ENCODE results near the gene PATJ. TPM values are rescaled to one million over a fixed set of nuclear protein-coding genes. Genes with fewer than 3 reads are reported as not detected.
"Not testable (repeated sequence)": the region's sequence is repeated elsewhere in the genome, so short reads cannot be mapped to it uniquely, and the experiment has no call there.

The PATJ gene
- total RNA-seq, 1 experiment from 2014 or later = 47.3 TPM

- H4K5ac ChIP-seq (ENCODE audit: insufficient read length, low read depth, low read length) = no peak overlapping the region
- no peaks in the 10 kb centered on the region for H3K23me2 ChIP-seq (ENCODE audit: insufficient read length, low read depth, low read length, poor library complexity, severe bottlenecking)
- no peak overlapping the region for H4K8ac ChIP-seq (replicated peaks; ENCODE audit: insufficient read length, low read depth, low read length)
- TF ChIP-seq CTCF (conservative IDR thresholded peaks at IDR 0.05) = no peak
- WGBS (ENCODE audit: extremely low coverage, insufficient read length, low lambda C conversion rate) = no CpG with 5 or more reads among the region's 2 CpGs
- no peaks in the 10 kb centered on the region; a peak in 1 of 4 replicates for H3K4me1 Mint-ChIP-seq
- no peak overlapping the region for H3K27ac ChIP-seq (ENCODE audit: insufficient read length, low read depth, low read length)
- no peak overlapping the region for H2BK12ac ChIP-seq (ENCODE audit: insufficient read length, low read depth, low read length)
- no peaks in the 10 kb centered on the region for H3K27me3 ChIP-seq (ENCODE audit: insufficient read depth, low read length)
- no peak overlapping the region for H3K14ac ChIP-seq (ENCODE audit: insufficient read depth, low read length)
- H3K79me2 ChIP-seq (ENCODE audit: insufficient read depth, low read length) = no peaks in the 10 kb centered on the region
- H2BK5ac ChIP-seq (ENCODE audit: insufficient read length, low read length) = no peak overlapping the region
- no peak overlapping the region for H2AK5ac ChIP-seq (ENCODE audit: insufficient read length, low read length)
- H3K56ac ChIP-seq (ENCODE audit: insufficient read length, low read depth, low read length) = no peak overlapping the region
- H2BK120ac ChIP-seq (ENCODE audit: low read depth, low read length, poor library complexity, severe bottlenecking) = no peak overlapping the region
- no peak for DNase-seq
- H3K27me3 Mint-ChIP-seq (ENCODE audit: low read depth) = no peaks in the 10 kb centered on the region
- no peak overlapping the region for H3K4ac ChIP-seq (ENCODE audit: low read depth, low read length)
- H2AFZ ChIP-seq (ENCODE audit: low read length) = no peak overlapping the region
- no peak overlapping the region for H3K4me3 Mint-ChIP-seq
- H3T11ph ChIP-seq (ENCODE audit: low read length) = no peak overlapping the region
- no peaks in the 10 kb centered on the region for H3K9me3 ChIP-seq (ENCODE audit: control insufficient read depth, low read depth, low read length)
- peaks cover 3 to 6% of the 10 kb centered on the region in 2 experiments; a peak in 4 of 5 replicates for H3K9me3 Mint-ChIP-seq
- H3K9ac ChIP-seq (ENCODE audit: extremely low read depth, insufficient read length, low read length) = no peak overlapping the region
- no peaks in the 10 kb centered on the region for H3K79me1 ChIP-seq (ENCODE audit: insufficient read depth, low read depth, low read length, poor library complexity, severe bottlenecking)
- H3K18ac ChIP-seq (ENCODE audit: insufficient read length, low read depth, low read length) = no peak overlapping the region
- H3K4me2 ChIP-seq (ENCODE audit: insufficient read depth, insufficient read length, low read length) = no peak overlapping the region
- no peak overlapping the region for H4K91ac ChIP-seq (ENCODE audit: insufficient read length, low read depth, low read length)
- H3K27ac Mint-ChIP-seq = no peak overlapping the region
- no peaks in the 10 kb centered on the region for H3K4me1 ChIP-seq (ENCODE audit: insufficient read depth, low read length)
- peaks cover 12 to 57% (median 40%) of the 10 kb centered on the region in 3 experiments; a peak in 6 of 7 replicates for H3K36me3 Mint-ChIP-seq (ENCODE audit: insufficient read depth in 1 of 3, low read depth in 3 of 3)
- H2BK15ac ChIP-seq (ENCODE audit: low read depth, low read length) = no peak overlapping the region
- H4K20me1 ChIP-seq (ENCODE audit: control insufficient read depth, insufficient read depth, insufficient read length) = no peaks in the 10 kb centered on the region
- H2BK20ac ChIP-seq (ENCODE audit: low read depth, low read length, poor library complexity, severe bottlenecking) = no peak overlapping the region
- no peak overlapping the region for H3K23ac ChIP-seq (ENCODE audit: insufficient read length, low read depth, low read length)
Measured at GRCh38 chr1:61875198-61875597, 132.9 kb downstream of the PATJ start.

GRCh38 chr1:61879887-61880474, 137.7 kb downstream of the PATJ start:
- H2BK15ac ChIP-seq (ENCODE audit: low read depth, low read length); H2BK5ac ChIP-seq (ENCODE audit: insufficient read length, low read length); DNase-seq; H4K8ac ChIP-seq (replicated peaks; ENCODE audit: insufficient read length, low read depth, low read length); H3K9ac ChIP-seq (ENCODE audit: extremely low read depth, insufficient read length, low read length); H3K79me1 ChIP-seq (ENCODE audit: insufficient read depth, low read depth, low read length, poor library complexity, severe bottlenecking); H3K4me1 Mint-ChIP-seq; H3K27me3 Mint-ChIP-seq (ENCODE audit: low read depth); H3T11ph ChIP-seq (ENCODE audit: low read length); H3K4me2 ChIP-seq (ENCODE audit: insufficient read depth, insufficient read length, low read length); H3K4me1 ChIP-seq (ENCODE audit: insufficient read depth, low read length); H3K4ac ChIP-seq (ENCODE audit: low read depth, low read length); H2AFZ ChIP-seq (ENCODE audit: low read length); H3K14ac ChIP-seq (ENCODE audit: insufficient read depth, low read length); H3K23me2 ChIP-seq (ENCODE audit: insufficient read length, low read depth, low read length, poor library complexity, severe bottlenecking); H2BK12ac ChIP-seq (ENCODE audit: insufficient read length, low read depth, low read length); H3K18ac ChIP-seq (ENCODE audit: insufficient read length, low read depth, low read length); H4K20me1 ChIP-seq (ENCODE audit: control insufficient read depth, insufficient read depth, insufficient read length); H4K5ac ChIP-seq (ENCODE audit: insufficient read length, low read depth, low read length); H4K91ac ChIP-seq (ENCODE audit: insufficient read length, low read depth, low read length); H3K27ac Mint-ChIP-seq; H3K79me2 ChIP-seq (ENCODE audit: insufficient read depth, low read length); H3K27me3 ChIP-seq (ENCODE audit: insufficient read depth, low read length); H3K4me3 Mint-ChIP-seq; H3K9me3 ChIP-seq (ENCODE audit: control insufficient read depth, low read depth, low read length); H2BK20ac ChIP-seq (ENCODE audit: low read depth, low read length, poor library complexity, severe bottlenecking); H3K23ac ChIP-seq (ENCODE audit: insufficient read length, low read depth, low read length); H2AK5ac ChIP-seq (ENCODE audit: insufficient read length, low read length); H3K27ac ChIP-seq (ENCODE audit: insufficient read length, low read depth, low read length); H2BK120ac ChIP-seq (ENCODE audit: low read depth, low read length, poor library complexity, severe bottlenecking); H3K56ac ChIP-seq (ENCODE audit: insufficient read length, low read depth, low read length); H3K9me3 Mint-ChIP-seq: not testable (repeated sequence)
- H3K36me3 Mint-ChIP-seq (ENCODE audit: insufficient read depth in 1 of 3, low read depth in 3 of 3) = peaks cover 6 to 52% (median 45%) of the 10 kb centered on the region in 3 experiments; a peak in 6 of 7 replicates
- whole genome bisulfite sequencing (ENCODE audit: extremely low coverage, insufficient read length, low lambda C conversion rate) = no CpG with 5 or more reads among the region's 5 CpGs

Data from H9 (cell line).